ENCODE measurements around the gene PSD4. TPM values are rescaled to one million over a fixed set of nuclear protein-coding genes. Genes with fewer than 3 reads are reported as not detected.

PSD4 gene
- total RNA-seq, 4 donors from 2014 or later = 53.8 to 102 (median 88.0) TPM

- no peak for DNase-seq (ENCODE audit: low spot score in 2 of 2)
- H3K9me3 ChIP-seq = no peaks in the 10 kb centered on the region
- H3K36me3 ChIP-seq = no peaks in the 10 kb centered on the region
- no peaks in the 10 kb centered on the region for H3K27me3 ChIP-seq
- TF ChIP-seq EP300 (IDR thresholded peaks at IDR 0.05) = no peak
- TF ChIP-seq POLR2A (IDR thresholded peaks at IDR 0.05) = no peak
- TF ChIP-seq POLR2AphosphoS5 (IDR thresholded peaks at IDR 0.05) = no peak
- no peak for TF ChIP-seq CTCF (IDR thresholded peaks at IDR 0.05)
- H3K4me1 ChIP-seq = peaks cover 5% of the 10 kb centered on the region
- H3K4me3 ChIP-seq = no peak overlapping the region
- no peak overlapping the region for H3K27ac ChIP-seq
- WGBS = 62% methylated on average over 12 of the region's 12 CpGs
These were observed 51.8 kb downstream of the PSD4 start for GRCh38 chr2:113225263-113226259.

- Histone ChIP-seq H3K27me3 (no peaks in the 10 kb centered on the region), H3K4me3 (no peak overlapping the region), H3K27ac (no peak overlapping the region), H3K9me3 (no peaks in the 10 kb centered on the region), H3K4me1 (peaks cover 5% of the 10 kb centered on the region), H3K36me3 (no peaks in the 10 kb centered on the region)
- TF ChIP-seq EP300 (IDR thresholded peaks at IDR 0.05) (no peak), POLR2A (IDR thresholded peaks at IDR 0.05) (no peak), POLR2AphosphoS5 (IDR thresholded peaks at IDR 0.05) (no peak), CTCF (IDR thresholded peaks at IDR 0.05) (no peak)
- no peak for DNase-seq (ENCODE audit: low spot score in 2 of 2)
- 77% methylated on average over 4 of the region's 4 CpGs for WGBS
These were observed 52.7 kb downstream of the PSD4 start for GRCh38 chr2:113226462-113226861.

GRCh38 chr2:113227290-113227689 is 53.5 kb downstream of the PSD4 start:
- no peaks in the 10 kb centered on the region for H3K9me3 ChIP-seq
- no peak overlapping the region for H3K27ac ChIP-seq
- DNase-seq (ENCODE audit: low spot score in 2 of 2) = no peak
- no peaks in the 10 kb centered on the region for H3K36me3 ChIP-seq
- TF ChIP-seq EP300 (IDR thresholded peaks at IDR 0.05) (no peak), CTCF (IDR thresholded peaks at IDR 0.05) (no peak), POLR2AphosphoS5 (IDR thresholded peaks at IDR 0.05) (no peak), POLR2A (IDR thresholded peaks at IDR 0.05) (no peak)
- 83% methylated on average over 1 of the region's 1 CpG for WGBS
- H3K4me3 ChIP-seq = no peak overlapping the region
- H3K27me3 ChIP-seq = no peaks in the 10 kb centered on the region
- peaks cover 5% of the 10 kb centered on the region for H3K4me1 ChIP-seq

GRCh38 chr2:113227698-113228097 is 53.9 kb downstream of the PSD4 start:
- WGBS = 88% methylated on average over 3 of the region's 3 CpGs
- no peaks in the 10 kb centered on the region for H3K27me3 ChIP-seq
- DNase-seq (ENCODE audit: low spot score in 2 of 2) = no peak
- H3K4me3 ChIP-seq = no peak overlapping the region
- TF ChIP-seq CTCF (IDR thresholded peaks at IDR 0.05) (no peak), EP300 (IDR thresholded peaks at IDR 0.05) (no peak), POLR2A (IDR thresholded peaks at IDR 0.05) (no peak), POLR2AphosphoS5 (IDR thresholded peaks at IDR 0.05) (no peak)
- no peaks in the 10 kb centered on the region for H3K9me3 ChIP-seq
- H3K27ac ChIP-seq = no peak overlapping the region
- peaks cover 5% of the 10 kb centered on the region for H3K4me1 ChIP-seq
- H3K36me3 ChIP-seq = no peaks in the 10 kb centered on the region

GRCh38 chr2:113228351-113228750 is 54.6 kb downstream of the PSD4 start:
- 94% methylated on average over 1 of the region's 1 CpG for WGBS
- TF ChIP-seq POLR2A (IDR thresholded peaks at IDR 0.05) (no peak), EP300 (IDR thresholded peaks at IDR 0.05) (no peak), CTCF (IDR thresholded peaks at IDR 0.05) (no peak), POLR2AphosphoS5 (IDR thresholded peaks at IDR 0.05) (no peak)
- DNase-seq (ENCODE audit: low spot score in 2 of 2) = no peak
- Histone ChIP-seq H3K27me3 (no peaks in the 10 kb centered on the region), H3K9me3 (no peaks in the 10 kb centered on the region), H3K4me3 (no peak overlapping the region), H3K27ac (no peak overlapping the region), H3K36me3 (no peaks in the 10 kb centered on the region), H3K4me1 (peaks cover 5% of the 10 kb centered on the region)
